Smooth muscle cell (in vitro differentiated cells): Measurements from ENCODE around the gene RDH13. TPM values are rescaled to one million over a fixed set of nuclear protein-coding genes. Genes with fewer than 3 reads are reported as not detected.
A peak's percentile ranks its signal among the peaks of the same experiment; 100 is the strongest.

Experiments
- DNase-seq: peaks from one replicate; lab custom pipeline; 2025; ENCODE audit not compliant: unreplicated experiment; lab: John Stamatoyannopoulos, UW
- H2AFZ ChIP-seq: fragments of 200-600 bp; sonication (generic); 2 replicates; pipeline ENCODE4 v1.6.0; 2016; ENCODE audit warnings: antibody characterized with exemption, low read depth, mild to moderate bottlenecking
- H3F3A ChIP-seq: fragments of 200-600 bp; sonication (generic); 2 replicates; pipeline ENCODE4 v1.6.0; 2017; ENCODE audit warnings: antibody characterized with exemption, low read depth
- H3K27ac ChIP-seq: fragments of 200-600 bp; sonication (generic); 2 replicates; pipeline ENCODE4 v1.5.1; 2016; ENCODE audit warnings: low read depth, mild to moderate bottlenecking
- H3K27me3 ChIP-seq: fragments of 200-600 bp; sonication (generic); 2 replicates; pipeline ENCODE4 v1.6.1; 2016; ENCODE audit warnings: low read depth, mild to moderate bottlenecking
- H3K36me3 ChIP-seq: fragments of 200-600 bp; sonication (generic); 2 replicates; pipeline ENCODE4 v1.5.1; 2016; ENCODE audit warnings: low read depth
- H3K4me1 ChIP-seq: fragments of 200-600 bp; sonication (generic); 2 replicates; pipeline ENCODE4 v1.5.1; 2016; ENCODE audit warnings: low read depth
- H3K4me2 ChIP-seq: fragments of 200-600 bp; sonication (generic); 2 replicates; pipeline ENCODE4 v1.6.0; 2016; ENCODE audit warnings: mild to moderate bottlenecking
- H3K4me3 ChIP-seq: fragments of 200-600 bp; sonication (generic); 2 replicates; pipeline ENCODE4 v1.5.1; 2016; ENCODE audit warnings: mild to moderate bottlenecking
- H3K79me2 ChIP-seq: fragments of 200-600 bp; sonication (generic); 2 replicates; pipeline ENCODE4 v1.6.0; 2016; ENCODE audit warnings: low read depth, mild to moderate bottlenecking
- H3K9ac ChIP-seq: fragments of 200-600 bp; sonication (generic); 2 replicates; pipeline ENCODE4 v1.6.0; 2016; ENCODE audit warnings: low read depth
- H3K9me3 ChIP-seq: fragments of 200-600 bp; sonication (generic); replicated peaks from 2 replicates; pipeline ENCODE4 v1.5.1; 2016; ENCODE audit warnings: low read depth
- H4K20me1 ChIP-seq: fragments of 200-600 bp; sonication (generic); 2 replicates; pipeline ENCODE4 v1.6.0; 2016; ENCODE audit warnings: low read depth
- CTCF ChIP-seq: fragments of 200-600 bp; sonication (generic); IDR thresholded peaks from 2 replicates; pipeline ENCODE4 v1.5.1; 2017; ENCODE audit warnings: borderline replicate concordance, mild to moderate bottlenecking, antibody characterized with exemption; ENCODE audit not compliant: insufficient read depth, poor library complexity, severe bottlenecking
- WGBS: methylation state at CpG from one replicate; pipeline ENCODE4 v1.1.7; 2016; ENCODE audit warnings: low lambda C conversion rate; 5-methylcytosine and 5-hydroxymethylcytosine counted together
- polyA plus RNA-seq: library from polyadenylated mRNA; unstranded; fragments of >200 nt; fragmentation: Nextera tagmentation; extraction: Ambion mirVana; gene quantifications from 2 replicates; pipeline ENCODE4 v1.2.1, GENCODE V29; 2016
- total RNA-seq: library from RNA; depleted of rRNA; stranded (reverse); fragments of >200 nt; gene quantifications from 2 replicates; pipeline ENCODE4 v1.2.3, GENCODE V29; 2014

The RDH13 gene
- total and polyA plus RNA-seq, 2 experiments from 2014 or later, result 9.1 to 13.5 TPM

- no peak for TF ChIP-seq CTCF
- H3K9ac ChIP-seq, result no peak within 1 kb of the TSS
- no peaks in the 10 kb centered on the region for H3F3A ChIP-seq
- no peak for DNase-seq
- H4K20me1 ChIP-seq, result no peaks in the 10 kb centered on the region
- no peak within 1 kb of the TSS for H3K27ac ChIP-seq
- no peak within 1 kb of the TSS for H2AFZ ChIP-seq
- WGBS, result 38% methylated on average over 12 of the region's 18 CpGs
- no peaks in the 10 kb centered on the region for H3K9me3 ChIP-seq
- H3K4me1 ChIP-seq, result no peaks in the 10 kb centered on the region
- peak within 1 kb of the TSS; percentile 6 for H3K4me2 ChIP-seq
- H3K36me3 ChIP-seq, result no peaks in the 10 kb centered on the region
- H3K4me3 ChIP-seq, result peak within 1 kb of the TSS; percentile 21
- no peaks in the 10 kb centered on the region for H3K79me2 ChIP-seq
- H3K27me3 ChIP-seq, result peaks cover 25% of the 10 kb centered on the region
Measured at GRCh38 chr19:55075371-55075998, 12.5 kb upstream of the RDH13 start, which contains the start of gene EPS8L1. Gene EPS8L1, plus strand, starts transcription at chr19:55075869. Its CDS starts 576 bp downstream, at chr19:55076445.

- Histone ChIP-seq H3F3A (no peaks in the 10 kb centered on the region), H3K4me3 (no peak overlapping the region), H4K20me1 (no peaks in the 10 kb centered on the region), H3K27ac (no peak overlapping the region), H3K4me2 (no peak overlapping the region), H2AFZ (no peak overlapping the region), H3K27me3 (peaks cover 35% of the 10 kb centered on the region), H3K9me3 (no peaks in the 10 kb centered on the region), H3K36me3 (no peaks in the 10 kb centered on the region), H3K79me2 (no peaks in the 10 kb centered on the region), H3K4me1 (peaks cover 5% of the 10 kb centered on the region), H3K9ac (no peak overlapping the region)
- DNase-seq, result no peak
- 66% methylated on average over 8 of the region's 8 CpGs for WGBS
- no peak for TF ChIP-seq CTCF
Measured at GRCh38 chr19:55071913-55072312, 9.0 kb upstream of the RDH13 start.

GRCh38 chr19:55071129-55071502 lies 8.2 kb upstream of the RDH13 start:
- H3K36me3 ChIP-seq, result no peaks in the 10 kb centered on the region
- no peak for DNase-seq
- TF ChIP-seq CTCF, result no peak

More at GRCh38 chr19:55071129-55071502, 8.2 kb upstream of the RDH13 start:
- Histone ChIP-seq H3K79me2 (no peaks in the 10 kb centered on the region), H4K20me1 (no peaks in the 10 kb centered on the region), H3K9ac (no peak overlapping the region), H3K4me1 (peaks cover 5% of the 10 kb centered on the region), H3K4me2 (no peak overlapping the region), H3K9me3 (no peaks in the 10 kb centered on the region), H3K27me3 (peaks cover 41% of the 10 kb centered on the region), H3K4me3 (no peak overlapping the region), H3F3A (no peaks in the 10 kb centered on the region), H3K27ac (peak overlapping the region; percentile 45), H2AFZ (no peak overlapping the region)
- 38% methylated on average over 8 of the region's 8 CpGs for WGBS
